Pons (tissue), 1 donor: Measurements from ENCODE around the gene LYPLAL1.
"Not testable (repeated sequence)": the region's sequence is repeated elsewhere in the genome, so short reads cannot be mapped to it uniquely, and the experiment has no call there.

Source experiments
- DNase-seq: peaks from one replicate; pipeline ENCODE4 v3.0.0-alpha.2; 2016; ENCODE audit warnings: low spot score

LYPLAL1 gene

DNA sequence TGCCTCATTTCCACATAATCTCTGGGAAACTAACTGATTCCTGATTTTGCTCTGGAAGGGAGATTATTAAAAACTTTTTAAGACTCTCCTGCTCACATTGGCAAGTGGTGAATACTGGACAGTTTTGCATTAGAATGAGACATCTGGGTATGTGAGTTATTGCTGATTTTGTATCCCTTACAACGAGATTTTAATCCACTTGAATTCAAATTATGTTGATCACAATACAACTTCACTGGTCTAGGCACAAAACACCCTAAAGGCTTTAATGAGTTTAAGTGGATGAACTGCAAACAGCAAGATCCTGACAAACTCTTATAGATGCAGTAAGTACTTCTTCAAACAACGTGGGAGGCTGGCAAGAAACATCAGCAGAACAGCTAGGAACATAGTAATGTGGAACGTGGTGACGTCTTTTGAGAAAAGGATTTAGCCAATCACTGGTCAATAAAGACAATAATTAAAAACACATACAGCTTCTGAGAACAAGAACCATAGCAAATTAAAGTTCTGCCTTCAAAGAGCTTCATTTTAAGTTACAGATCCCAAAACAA lies 10.2 kb upstream of the LYPLAL1 start:
- DNase-seq = no peak

GRCh38 chr1:219171192-219171935 lies 2.3 kb upstream of the LYPLAL1 start:
- DNase-seq = no peak

- DNase-seq = no peak
Measured at GRCh38 chr1:219172821-219173220, 857 bp upstream of the LYPLAL1 start.

DNA sequence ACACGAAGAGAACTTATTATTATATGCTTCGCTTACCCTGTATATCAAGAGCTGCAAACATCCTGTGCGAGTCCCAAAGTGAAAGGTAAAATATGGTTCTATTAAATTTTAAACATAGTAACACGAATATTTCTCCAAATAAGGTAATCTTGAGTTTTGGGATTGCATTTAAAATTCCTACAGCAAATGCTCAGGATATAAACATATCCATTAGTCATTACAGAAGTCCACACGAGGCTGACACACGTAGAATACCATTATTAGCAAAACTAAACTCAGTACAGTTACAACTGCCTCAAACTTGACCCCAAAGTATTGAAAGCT lies 282 bp upstream of the LYPLAL1 start:
- no peak for DNase-seq

DNA sequence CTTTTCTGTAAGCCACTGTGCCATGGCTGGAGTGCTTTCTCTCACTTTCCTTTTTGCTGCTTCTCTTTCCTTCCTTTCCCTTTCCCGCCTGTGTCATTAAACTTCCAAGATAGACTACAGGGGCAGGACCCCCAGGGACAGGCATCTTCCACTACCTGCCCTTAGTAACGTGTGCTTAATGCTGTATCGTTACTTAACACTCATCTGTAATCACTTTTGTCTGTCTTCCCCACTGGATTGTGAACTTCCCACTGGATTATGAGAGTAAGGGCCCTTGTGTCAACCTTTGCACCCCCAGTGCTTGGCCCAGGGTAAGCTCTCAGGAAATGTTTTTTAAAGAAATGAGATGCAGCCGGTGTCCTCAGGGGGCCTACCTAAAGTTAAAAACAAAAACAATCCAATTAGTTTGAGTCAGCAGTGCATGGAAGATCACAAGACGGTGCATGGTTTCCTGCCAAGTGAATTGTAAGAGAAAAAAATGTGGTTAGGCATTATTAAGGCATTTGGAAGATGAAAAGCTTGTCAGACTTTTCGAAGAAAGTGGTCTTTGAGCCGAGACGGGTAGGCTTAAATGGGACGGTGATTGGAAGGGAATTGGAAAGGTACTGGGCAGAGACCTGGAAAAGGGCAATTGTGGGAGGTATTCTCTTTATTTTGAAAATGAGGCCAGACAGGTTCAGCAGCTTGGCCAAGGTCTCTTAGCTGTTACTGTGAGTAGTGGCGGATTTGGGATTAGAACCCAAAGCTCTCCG lies 958 bp downstream of the LYPLAL1 start:
- peak; percentile 58 for DNase-seq

DNA sequence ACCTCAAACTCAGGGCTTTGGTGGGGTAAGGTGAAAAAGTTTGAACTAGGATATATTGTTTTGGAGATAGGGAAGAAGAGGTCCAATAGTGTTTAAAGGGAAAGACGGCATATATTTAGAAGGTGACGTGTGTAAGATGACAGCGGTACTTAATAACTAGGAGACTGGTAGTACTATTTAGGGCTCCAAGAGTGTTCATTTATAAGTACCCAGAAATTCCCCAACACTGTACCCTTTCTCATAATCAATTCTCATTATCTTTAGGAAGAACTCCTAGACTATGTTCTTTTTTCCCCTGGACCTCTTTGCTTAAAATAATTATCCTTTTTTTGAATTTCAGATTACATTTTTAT lies 1.5 kb downstream of the LYPLAL1 start:
- DNase-seq = no peak

DNA sequence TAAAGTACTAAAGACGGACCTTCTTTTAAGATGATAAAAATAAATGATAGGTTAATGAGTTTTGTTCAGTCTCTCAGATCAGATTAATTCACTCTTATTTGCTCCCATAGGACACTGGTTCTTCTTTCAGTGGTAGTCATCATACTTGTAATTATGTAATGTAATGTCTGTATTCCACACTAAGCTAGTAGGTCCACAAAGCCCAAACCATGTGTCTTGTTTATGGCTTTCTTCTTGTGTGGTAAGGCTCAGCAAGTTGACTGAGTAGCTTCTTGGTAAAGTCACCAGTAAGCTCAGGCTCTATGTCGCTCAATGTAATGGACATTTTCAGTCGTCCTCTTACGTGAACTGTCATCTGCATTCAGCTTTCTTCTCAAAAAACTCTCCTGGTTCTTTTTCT lies 2.5 kb downstream of the LYPLAL1 start:
- DNase-seq = no peak

GRCh38 chr1:219177363-219177762 lies 3.7 kb downstream of the LYPLAL1 start:
- DNase-seq = no peak

DNA sequence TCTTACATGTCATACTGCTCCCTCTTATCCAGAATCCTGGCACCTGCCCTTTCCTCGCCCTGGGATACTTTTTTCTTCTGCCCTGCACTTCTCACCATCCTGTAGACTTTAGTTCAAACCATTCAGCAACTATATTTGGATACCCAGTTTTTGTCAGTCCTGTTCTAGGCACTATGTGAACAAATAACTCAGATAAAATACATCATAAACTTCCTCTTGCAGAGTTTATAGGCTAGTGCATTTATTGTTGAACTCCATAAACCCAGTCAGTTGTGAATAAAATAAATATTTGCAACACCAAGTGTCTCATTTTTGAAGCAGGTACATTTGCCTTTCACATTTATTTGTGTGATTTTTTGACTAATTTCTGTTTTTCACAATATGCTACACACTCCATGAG lies 4.3 kb downstream of the LYPLAL1 start:
- no peak for DNase-seq

GRCh38 chr1:219179293-219179692 lies 5.6 kb downstream of the LYPLAL1 start:
- DNase-seq = no peak

- DNase-seq = no peak
Measured at GRCh38 chr1:219184337-219184736, 10.7 kb downstream of the LYPLAL1 start.

DNA sequence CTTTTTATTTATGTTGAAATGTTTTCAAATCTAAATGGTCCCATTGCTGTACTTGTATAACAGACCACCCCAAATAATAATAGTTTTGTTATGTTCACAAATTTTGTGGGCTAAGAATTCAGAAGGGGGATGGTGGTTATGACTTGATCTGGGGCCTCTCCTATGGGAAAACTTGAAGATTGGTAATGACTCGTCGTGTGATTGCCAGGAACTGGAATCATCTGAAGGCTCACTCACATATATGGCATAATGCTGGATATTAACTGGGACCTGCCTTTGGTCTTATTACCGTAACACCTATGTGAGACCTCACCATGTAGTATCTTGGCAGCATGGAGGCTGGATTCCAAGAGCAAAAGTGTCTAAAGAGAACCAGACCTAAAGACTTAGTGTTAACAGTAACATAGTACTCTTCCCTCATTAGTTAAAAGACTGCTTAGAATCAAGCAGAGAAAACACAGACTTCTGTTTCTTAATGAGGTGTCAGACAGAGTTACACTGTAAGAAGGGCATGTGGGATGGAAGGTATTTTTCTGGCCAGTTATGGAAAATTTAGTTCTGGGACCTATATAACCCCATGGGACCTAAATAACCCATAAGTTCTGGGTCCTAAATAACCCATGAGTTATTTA lies 11.9 kb downstream of the LYPLAL1 start:
- DNase-seq = no peak

GRCh38 chr1:219188331-219188803 lies 14.7 kb downstream of the LYPLAL1 start:
- DNase-seq = no peak

DNA sequence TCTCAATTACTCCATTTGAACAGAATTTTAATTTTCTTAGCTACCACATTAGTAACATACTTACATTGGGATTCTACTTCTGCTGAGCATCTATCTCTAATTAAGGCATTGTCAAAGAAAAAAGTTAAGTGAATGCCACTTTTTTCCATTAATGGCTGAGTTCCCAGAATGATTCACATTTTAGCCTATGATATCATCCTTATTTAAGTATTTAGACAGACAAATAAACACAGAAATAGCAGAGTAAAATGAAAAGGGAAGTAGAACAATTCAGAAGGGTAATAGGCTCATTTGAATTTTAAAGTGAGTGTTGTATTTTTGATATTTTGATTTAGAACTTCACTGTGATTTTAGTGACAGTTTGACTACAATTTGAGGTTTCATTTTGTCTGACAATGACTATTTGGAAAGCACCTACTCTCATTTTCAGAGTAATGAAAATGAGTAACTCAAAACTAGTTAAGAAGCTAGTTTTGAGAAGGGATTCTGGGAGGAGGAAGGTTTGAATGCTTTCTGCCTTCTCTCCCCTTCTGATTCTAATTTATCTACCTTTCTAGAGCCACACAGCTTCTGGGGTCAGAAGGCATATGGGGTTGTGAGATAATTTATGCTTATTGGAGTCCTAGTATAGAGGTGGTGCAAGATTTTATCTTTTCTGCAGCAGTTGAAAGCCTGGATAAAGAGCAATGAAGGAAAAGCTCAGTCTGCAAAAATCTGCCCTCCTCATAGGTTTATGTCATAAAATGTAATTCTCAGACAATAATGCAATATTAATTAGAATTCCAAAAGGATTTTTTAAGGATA lies 15.5 kb downstream of the LYPLAL1 start:
- DNase-seq = peak; percentile 55

GRCh38 chr1:219189952-219190351 lies 16.3 kb downstream of the LYPLAL1 start:
- no peak for DNase-seq

GRCh38 chr1:219190605-219191004 lies 16.9 kb downstream of the LYPLAL1 start:
- no peak for DNase-seq

GRCh38 chr1:219195833-219196232 lies 22.2 kb downstream of the LYPLAL1 start:
- not testable (repeated sequence) for DNase-seq

DNA sequence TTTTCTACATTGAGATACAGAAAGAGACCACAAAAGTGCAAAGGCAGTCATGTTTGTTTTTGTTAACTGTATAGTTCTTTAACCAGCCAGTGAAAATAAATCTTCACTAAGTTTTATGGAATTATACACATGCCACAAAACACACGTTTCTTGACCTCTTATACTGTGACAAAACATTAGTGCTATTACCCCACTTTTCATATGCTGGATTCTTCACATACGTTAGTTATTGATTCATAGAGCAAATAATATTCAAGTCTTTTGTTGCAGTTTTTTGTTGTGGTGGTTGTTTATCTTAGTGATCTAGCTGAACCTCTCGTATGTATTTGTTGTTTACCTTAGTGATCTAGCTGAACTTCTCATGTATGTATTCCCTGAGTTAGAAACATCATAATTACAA lies 28.0 kb downstream of the LYPLAL1 start:
- no peak for DNase-seq

- no peak for DNase-seq
Measured at GRCh38 chr1:219202567-219202966, 28.9 kb downstream of the LYPLAL1 start.

DNA sequence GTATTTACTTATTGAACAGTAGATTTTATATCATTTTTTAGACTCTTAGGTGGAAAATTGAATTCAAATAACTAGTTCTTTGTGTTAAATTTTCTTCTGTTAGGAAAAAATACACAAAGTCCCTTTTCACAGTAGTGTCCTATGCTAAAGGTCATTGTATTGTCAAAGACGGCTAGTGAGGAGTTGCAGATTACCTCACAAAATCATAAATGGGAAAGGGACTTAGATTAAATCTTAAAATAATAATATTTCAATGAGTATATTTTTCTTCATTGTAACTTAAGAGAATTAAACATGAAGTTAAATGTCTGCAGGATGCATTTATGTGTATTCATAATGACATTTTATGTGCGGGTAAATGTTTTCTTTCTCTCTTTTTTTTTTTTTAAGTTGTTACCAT lies 32.7 kb downstream of the LYPLAL1 start:
- peak; percentile 24 for DNase-seq

DNA sequence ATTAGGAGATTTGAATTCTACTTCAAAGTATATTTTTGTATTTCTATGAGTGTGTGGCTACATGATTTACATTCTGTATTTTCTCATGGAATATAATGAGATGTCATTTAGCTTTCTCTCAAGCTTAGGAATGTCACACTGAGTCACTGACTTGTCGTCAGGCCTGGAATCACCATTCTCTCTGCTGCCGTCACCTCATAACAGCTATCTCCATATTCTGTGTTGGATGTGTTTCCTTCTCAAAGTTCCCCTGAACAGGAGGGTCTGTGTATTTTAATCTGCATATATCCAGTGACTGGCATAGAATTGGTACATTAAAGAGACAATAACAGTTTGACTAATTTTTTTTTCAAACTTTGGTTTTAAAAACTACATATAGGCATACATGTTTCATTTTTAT lies 35.9 kb downstream of the LYPLAL1 start:
- DNase-seq = no peak

DNA sequence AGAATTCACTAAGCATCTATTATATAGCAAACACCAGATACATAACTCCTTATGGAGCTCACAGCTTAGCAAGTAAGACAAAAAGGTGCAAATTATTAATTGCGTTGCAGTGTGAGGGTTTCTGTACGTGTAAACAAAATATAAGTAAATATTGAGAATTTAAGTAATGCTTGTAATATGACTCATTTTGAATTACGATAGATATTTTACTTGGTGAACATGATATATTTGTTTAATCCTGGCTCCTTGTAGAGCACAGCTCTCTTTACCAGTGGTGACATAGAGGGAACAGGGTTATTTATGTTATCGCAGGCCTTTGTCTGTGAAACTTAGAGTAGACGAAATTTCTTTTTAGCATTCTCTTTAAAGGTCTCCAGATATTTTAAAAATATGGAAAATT lies 36.4 kb downstream of the LYPLAL1 start:
- no peak for DNase-seq
